ELR (cell line): Measurements from ENCODE around the gene KCNAB1.
"Not testable (repeated sequence)": the region's sequence is repeated elsewhere in the genome, so short reads cannot be mapped to it uniquely, and the experiment has no call there.

Experiments used
- DNase-seq: peaks from one replicate; pipeline ENCODE4 v3.0.0-alpha.2; 2015; ENCODE audit warnings: low read depth

Gene KCNAB1

GRCh38 chr3:156120528-156121251 lies at the start of gene KCNAB1:
TSS of gene KCNAB1 (plus strand) at chr3:156120578.
- DNase-seq = no peak

- DNase-seq = no peak
Measured at GRCh38 chr3:156071031-156071430, 49.3 kb upstream of the KCNAB1 start.

- not testable (repeated sequence) for DNase-seq
Measured at GRCh38 chr3:156072950-156073657, 47.3 kb upstream of the KCNAB1 start.

GRCh38 chr3:156090126-156090525 lies 30.3 kb upstream of the KCNAB1 start:
- no peak for DNase-seq

GRCh38 chr3:156093964-156094363 lies 26.4 kb upstream of the KCNAB1 start:
- DNase-seq = no peak

GRCh38 chr3:156094391-156094790 lies 26.0 kb upstream of the KCNAB1 start:
- DNase-seq = no peak

GRCh38 chr3:156095652-156096051 lies 24.7 kb upstream of the KCNAB1 start:
- DNase-seq = not testable (repeated sequence)

GRCh38 chr3:156098437-156099035 lies 21.8 kb upstream of the KCNAB1 start:
- DNase-seq = no peak

- DNase-seq = not testable (repeated sequence)
Measured at GRCh38 chr3:156099348-156099747, 21.0 kb upstream of the KCNAB1 start.

- not testable (repeated sequence) for DNase-seq
Measured at GRCh38 chr3:156099984-156100383, 20.4 kb upstream of the KCNAB1 start.

GRCh38 chr3:156102267-156102931 lies 18.0 kb upstream of the KCNAB1 start:
- DNase-seq = no peak

- DNase-seq = peak; percentile 8
Measured at GRCh38 chr3:156106721-156107373, 13.5 kb upstream of the KCNAB1 start.

GRCh38 chr3:156107504-156107903 lies 12.9 kb upstream of the KCNAB1 start:
- DNase-seq = no peak

GRCh38 chr3:156108616-156109015 lies 11.8 kb upstream of the KCNAB1 start:
- no peak for DNase-seq

- DNase-seq = no peak
Measured at GRCh38 chr3:156109989-156110388, 10.4 kb upstream of the KCNAB1 start.

- no peak for DNase-seq
Measured at GRCh38 chr3:156126467-156126866, 6.1 kb downstream of the KCNAB1 start.

GRCh38 chr3:156131241-156131640 lies 10.9 kb downstream of the KCNAB1 start:
- DNase-seq = no peak

GRCh38 chr3:156131799-156132198 lies 11.4 kb downstream of the KCNAB1 start:
- DNase-seq = no peak

- DNase-seq = no peak
Measured at GRCh38 chr3:156132313-156132712, 11.9 kb downstream of the KCNAB1 start.

GRCh38 chr3:156133076-156133475 lies 12.7 kb downstream of the KCNAB1 start:
- DNase-seq = no peak

GRCh38 chr3:156135921-156136638 lies 15.7 kb downstream of the KCNAB1 start:
- DNase-seq = peak; percentile 15
